G401.6 (cell line): ENCODE data around the gene NUDT14.

ENCODE experiments used
- FAIRE-seq: peaks from 2 replicates; lab custom pipeline; 2012; peaks lifted over from hg19 to GRCh38; lab: Jason Lieb, UNC

The NUDT14 gene

GRCh38 chr14:105212541-105213300 lies 31.6 kb upstream of the NUDT14 start:
- FAIRE-seq, result no peak

GRCh38 chr14:105211758-105212089 lies 30.6 kb upstream of the NUDT14 start:
- no peak for FAIRE-seq

GRCh38 chr14:105211086-105211757 lies 30.1 kb upstream of the NUDT14 start:
- FAIRE-seq, result no peak

GRCh38 chr14:105210266-105211025 lies 29.3 kb upstream of the NUDT14 start:
- no peak for FAIRE-seq

GRCh38 chr14:105209646-105210045 lies 28.5 kb upstream of the NUDT14 start:
- no peak for FAIRE-seq

- FAIRE-seq, result no peak
These were observed 28.0 kb upstream of the NUDT14 start for GRCh38 chr14:105209091-105209490.

GRCh38 chr14:105208738-105209075 lies 27.6 kb upstream of the NUDT14 start:
- FAIRE-seq, result no peak

GRCh38 chr14:105207996-105208737 lies 27.1 kb upstream of the NUDT14 start:
- FAIRE-seq, result no peak

- no peak for FAIRE-seq
These were observed 26.4 kb upstream of the NUDT14 start for GRCh38 chr14:105207460-105207901.

GRCh38 chr14:105206873-105207272 lies 25.8 kb upstream of the NUDT14 start:
- no peak for FAIRE-seq

- FAIRE-seq, result no peak
These were observed 24.6 kb upstream of the NUDT14 start for GRCh38 chr14:105205673-105206208.

- FAIRE-seq, result no peak
These were observed 24.0 kb upstream of the NUDT14 start for GRCh38 chr14:105204931-105205672.

GRCh38 chr14:105204206-105204930 lies 23.3 kb upstream of the NUDT14 start:
- FAIRE-seq, result no peak

GRCh38 chr14:105203701-105204100 lies 22.6 kb upstream of the NUDT14 start:
- no peak for FAIRE-seq

- FAIRE-seq, result no peak
These were observed 22.0 kb upstream of the NUDT14 start for GRCh38 chr14:105203057-105203531.

- FAIRE-seq, result no peak
These were observed 20.9 kb upstream of the NUDT14 start for GRCh38 chr14:105201925-105202513.

- no peak for FAIRE-seq
These were observed 20.2 kb upstream of the NUDT14 start for GRCh38 chr14:105201156-105201924.

- no peak for FAIRE-seq
These were observed 19.5 kb upstream of the NUDT14 start for GRCh38 chr14:105200641-105201040.

GRCh38 chr14:105200074-105200473 lies 19.0 kb upstream of the NUDT14 start:
- FAIRE-seq, result no peak

- FAIRE-seq, result no peak
These were observed 18.0 kb upstream of the NUDT14 start for GRCh38 chr14:105199093-105199492.
